ENCODE measurements around the gene MROH2A.

MROH2A gene

GRCh38 chr2:233821196-233821595 lies 43.1 kb downstream of the MROH2A start:
- no peak for DNase-seq

GRCh38 chr2:233821709-233822100 lies 43.6 kb downstream of the MROH2A start:
- no peak for DNase-seq

GRCh38 chr2:233822101-233822771 lies 44.1 kb downstream of the MROH2A start:
- no peak for DNase-seq

GRCh38 chr2:233822781-233823730 lies 44.9 kb downstream of the MROH2A start:
- no peak for DNase-seq

GRCh38 chr2:233823731-233824121 lies 45.6 kb downstream of the MROH2A start:
- no peak for DNase-seq

- DNase-seq, result no peak
Measured at GRCh38 chr2:233824373-233824772, 46.2 kb downstream of the MROH2A start.

GRCh38 chr2:233828546-233829192 lies 50.5 kb downstream of the MROH2A start:
- no peak for DNase-seq

GRCh38 chr2:233829193-233830110 lies 51.3 kb downstream of the MROH2A start:
- no peak for DNase-seq

GRCh38 chr2:233830111-233830802 lies 52.1 kb downstream of the MROH2A start:
- no peak for DNase-seq

- DNase-seq, result no peak
Measured at GRCh38 chr2:233831011-233831721, 53.0 kb downstream of the MROH2A start.

- no peak for DNase-seq
Measured at GRCh38 chr2:233831861-233832260, 53.7 kb downstream of the MROH2A start.

GRCh38 chr2:233832414-233832813 lies 54.3 kb downstream of the MROH2A start:
- DNase-seq, result no peak

- DNase-seq, result no peak
Measured at GRCh38 chr2:233832869-233833311, 54.8 kb downstream of the MROH2A start.

GRCh38 chr2:233833345-233833744 lies 55.2 kb downstream of the MROH2A start:
- DNase-seq, result no peak

- DNase-seq, result no peak
Measured at GRCh38 chr2:233835230-233836186, 57.4 kb downstream of the MROH2A start.

GRCh38 chr2:233836359-233836758 lies 58.2 kb downstream of the MROH2A start:
- DNase-seq, result no peak

- DNase-seq, result no peak
Measured at GRCh38 chr2:233837694-233838229, 59.6 kb downstream of the MROH2A start.

- DNase-seq, result no peak
Measured at GRCh38 chr2:233838251-233838650, 60.1 kb downstream of the MROH2A start.

- no peak for DNase-seq
Measured at GRCh38 chr2:233838726-233839446, 60.8 kb downstream of the MROH2A start.
